Kasumi-1 (cell line): ENCODE data around the gene CCM2L.

Source experiments
- DNase-seq, 2 experiments: peaks; one replicate each; lab custom pipeline; 2025; lab: John Stamatoyannopoulos, UW

The CCM2L gene

DNA sequence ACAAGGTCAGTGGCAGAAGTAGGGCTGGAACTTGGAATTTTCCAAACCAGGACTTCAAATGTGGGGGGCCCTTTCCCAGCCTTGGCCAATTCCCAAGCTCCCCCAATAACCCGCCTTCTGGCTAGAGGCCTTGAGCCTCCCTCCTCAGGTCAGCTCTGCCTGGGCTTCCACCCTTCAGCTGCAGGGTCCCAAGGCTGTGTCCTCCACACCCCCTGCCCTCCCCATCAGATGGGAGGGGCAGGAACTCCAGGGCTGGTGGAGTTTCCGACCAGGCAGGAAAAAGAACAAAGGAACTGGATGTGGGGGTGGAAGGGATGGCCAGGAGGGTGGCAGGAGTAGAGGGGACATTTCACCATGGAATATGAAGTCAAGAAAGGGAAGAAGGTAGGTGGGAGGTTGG lies at the start of gene CCM2L:
CCM2L (plus strand) TSS at position 338 of the 400 bp plus-strand sequence; CDS start at position 355, 17 bp downstream.
- DNase-seq: no peak

DNA sequence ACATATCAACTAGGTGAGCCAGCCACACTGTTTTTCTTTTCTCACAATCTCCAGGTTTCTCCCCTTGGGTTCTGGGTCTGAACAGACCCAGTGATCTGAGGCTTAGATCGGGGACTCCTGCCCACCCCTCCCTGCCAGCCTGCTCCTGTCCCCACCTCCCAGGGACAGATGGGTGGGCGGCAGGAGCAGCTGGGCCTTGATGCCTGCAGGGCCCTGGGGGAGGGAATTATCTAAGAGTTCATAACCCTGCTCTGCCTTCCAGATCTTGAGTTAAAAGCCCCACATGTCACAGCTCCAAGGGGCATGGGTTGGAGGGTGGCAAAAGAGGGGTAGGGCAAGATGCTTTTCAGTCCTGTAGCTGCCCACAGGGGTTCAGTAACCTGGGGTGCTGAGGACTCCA lies 47.5 kb upstream of the CCM2L start:
- DNase-seq: no peak

DNA sequence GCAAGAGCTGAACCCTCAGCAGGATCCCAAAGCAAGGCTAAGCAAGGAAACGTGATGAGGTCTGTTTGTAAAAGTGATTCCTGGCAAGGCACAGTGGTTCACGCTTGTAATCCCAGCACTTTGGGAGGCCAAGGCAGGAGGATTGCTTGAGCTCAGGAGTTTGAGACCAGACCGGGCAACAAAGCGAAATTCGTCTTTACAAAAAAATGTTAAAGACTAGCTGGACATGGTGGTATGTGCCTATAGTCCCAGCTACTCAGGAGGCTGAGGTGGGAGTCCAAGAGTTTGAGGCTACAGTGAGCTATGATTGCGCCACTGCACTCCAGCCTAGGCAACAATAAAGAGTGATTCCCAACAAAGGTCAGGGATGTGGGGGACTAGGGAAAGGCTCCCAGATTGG lies 46.3 kb upstream of the CCM2L start:
- no peak for DNase-seq

DNA sequence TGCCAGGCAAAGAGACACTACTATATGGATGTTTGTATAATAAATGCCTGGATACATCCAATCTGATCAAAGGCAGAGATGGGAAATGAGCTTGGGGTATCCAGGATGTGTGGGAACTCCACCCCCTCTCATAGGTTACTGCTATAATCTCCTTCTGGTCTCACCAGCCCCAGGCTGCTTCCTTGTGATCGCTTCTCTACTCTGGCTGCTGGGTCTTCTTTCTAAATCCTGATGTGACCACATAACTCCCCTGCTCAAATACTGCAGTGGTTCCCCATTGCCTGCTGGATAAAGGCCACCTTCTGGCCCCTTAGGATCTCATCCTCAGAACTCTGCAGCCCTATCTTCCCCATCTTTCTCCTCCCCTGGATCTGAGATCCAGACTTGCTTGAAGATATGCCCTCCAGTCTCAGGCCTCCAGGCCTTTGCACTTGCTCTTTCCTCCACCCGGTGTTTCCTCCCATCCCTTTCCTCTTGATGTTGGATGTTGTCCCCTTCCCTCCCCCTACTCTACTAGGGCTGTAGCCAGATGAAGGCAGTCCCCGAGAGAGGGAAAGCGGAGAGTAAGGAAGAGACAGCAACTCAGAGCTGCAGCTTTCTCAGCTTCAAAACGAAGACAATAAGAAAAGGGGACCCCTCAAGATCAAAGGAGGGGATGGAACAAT lies 43.1 kb upstream of the CCM2L start:
- no peak for DNase-seq

DNA sequence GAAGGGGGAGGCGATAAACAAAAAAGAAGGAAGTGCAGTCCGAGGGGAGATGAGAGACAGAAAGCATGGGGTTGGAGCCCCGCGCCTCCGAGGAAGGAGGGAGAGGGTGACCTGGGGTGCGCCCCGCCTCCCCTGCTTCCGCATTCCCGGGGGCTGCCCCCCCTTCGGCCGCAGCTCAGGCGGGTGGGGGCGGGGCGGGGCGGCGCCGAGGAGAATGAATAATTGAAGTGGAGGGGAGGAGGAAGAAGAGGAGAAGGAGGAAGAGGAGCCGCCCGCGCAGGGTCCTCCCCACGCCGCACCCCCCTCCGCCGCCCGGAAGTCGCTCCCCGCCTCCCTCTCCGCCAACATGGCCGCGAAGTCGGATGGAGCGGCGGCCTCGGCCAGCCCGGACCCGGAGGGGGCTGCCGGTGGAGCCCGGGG lies 42.4 kb upstream of the CCM2L start, which contains the start of gene XKR7:
XKR7 (plus strand) TSS at position 322 of the 420 bp plus-strand sequence; CDS start at position 347, 25 bp downstream.
- peak; percentile 23 to 33 for DNase-seq

DNA sequence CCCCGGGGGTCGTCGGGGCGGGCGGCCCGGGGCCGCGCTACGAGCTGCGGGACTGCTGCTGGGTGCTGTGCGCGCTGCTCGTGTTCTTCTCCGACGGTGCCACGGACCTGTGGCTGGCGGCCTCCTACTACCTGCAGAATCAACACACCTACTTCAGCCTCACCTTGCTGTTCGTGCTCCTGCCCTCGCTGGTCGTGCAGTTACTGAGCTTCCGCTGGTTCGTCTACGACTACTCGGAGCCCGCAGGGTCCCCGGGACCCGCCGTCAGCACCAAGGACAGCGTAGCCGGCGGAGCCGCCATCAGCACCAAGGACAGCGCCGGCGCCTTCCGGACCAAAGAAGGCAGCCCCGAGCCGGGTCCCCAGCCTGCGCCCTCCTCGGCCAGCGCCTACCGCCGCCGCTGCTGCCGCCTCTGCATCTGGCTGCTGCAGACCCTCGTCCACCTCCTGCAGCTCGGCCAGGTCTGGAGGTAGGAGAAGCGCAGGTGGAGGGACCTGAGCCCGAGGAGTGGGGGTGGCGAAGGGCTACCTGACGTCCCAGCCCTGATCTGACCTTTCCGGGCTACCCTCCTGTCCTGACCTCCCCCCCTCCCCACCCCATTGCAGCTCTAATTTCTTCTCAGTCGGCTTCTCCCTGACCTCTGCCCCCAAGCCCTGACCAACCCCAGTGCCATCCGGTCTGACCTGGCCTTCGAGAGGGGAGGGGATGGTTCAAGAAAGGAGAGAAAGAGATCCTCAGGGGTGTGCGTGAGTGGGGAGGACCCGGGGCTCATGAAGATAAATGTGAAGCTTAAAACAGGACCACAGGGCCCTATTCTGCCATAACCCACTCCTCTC lies 41.7 kb upstream of the CCM2L start:
- DNase-seq: peak; percentile 64 to 68

DNA sequence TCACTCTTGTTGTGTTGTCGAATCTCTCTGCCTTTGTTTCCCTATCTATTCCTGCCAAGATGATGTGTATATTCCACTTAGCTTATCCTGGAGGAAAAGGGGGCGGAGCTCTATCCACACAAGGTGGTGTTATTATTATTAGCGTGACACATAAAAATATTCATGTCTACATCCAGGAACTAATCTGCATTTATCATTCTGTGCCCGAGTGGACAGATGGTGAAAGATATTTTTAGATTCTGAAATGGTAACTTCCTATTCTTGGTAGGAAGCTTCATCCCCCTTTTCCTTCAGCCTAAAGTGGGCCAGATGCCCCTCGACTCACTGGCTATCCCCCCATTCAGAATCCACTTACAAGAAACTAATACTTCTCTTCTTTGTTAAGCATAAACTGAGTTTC lies 40.2 kb upstream of the CCM2L start:
- no peak for DNase-seq

DNA sequence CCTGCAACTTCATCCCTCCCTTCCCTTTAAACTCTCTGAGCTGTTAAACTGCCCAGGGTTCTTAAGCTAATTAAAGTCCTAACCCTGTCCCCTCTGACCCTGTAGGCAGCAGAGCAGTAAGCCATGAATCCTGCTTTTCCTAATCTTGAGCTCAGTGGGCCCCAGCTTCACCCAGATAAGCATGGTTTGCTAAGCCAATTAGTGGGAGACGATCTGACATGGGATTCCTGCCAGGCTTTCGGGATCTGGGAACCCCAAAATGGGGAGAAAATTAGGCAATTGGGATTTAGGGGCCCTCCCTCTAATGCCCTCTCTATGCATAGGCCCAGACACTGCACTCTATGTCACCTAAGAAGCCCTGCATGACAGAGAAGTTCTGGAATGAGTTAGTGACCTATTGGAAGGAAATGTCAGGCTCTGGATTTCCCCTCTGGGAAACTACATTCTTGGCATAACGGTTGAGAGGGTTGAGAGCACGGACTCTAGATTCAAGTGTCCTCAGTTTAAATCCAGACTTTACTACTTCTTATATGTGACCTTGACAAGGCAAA lies 37.7 kb upstream of the CCM2L start:
- no peak for DNase-seq

DNA sequence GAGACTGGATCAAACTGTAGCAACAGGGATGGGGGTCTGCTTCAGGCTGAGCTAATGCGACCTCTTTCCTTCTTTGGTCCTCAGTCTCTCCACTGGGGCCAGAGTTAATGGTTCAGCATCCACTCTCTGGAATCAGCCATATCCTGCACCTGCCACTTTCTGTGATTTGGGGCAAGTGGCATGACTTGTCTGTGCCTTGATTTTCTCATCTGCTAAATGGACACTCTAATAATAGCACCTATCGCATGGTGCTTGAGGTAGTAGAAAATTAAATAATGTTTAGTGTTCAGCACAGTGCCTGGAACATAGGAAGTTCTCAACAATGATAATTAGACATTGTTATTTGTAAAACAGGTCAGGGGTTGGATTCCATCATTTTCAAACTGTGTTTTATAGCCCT lies 35.9 kb upstream of the CCM2L start:
- no peak for DNase-seq

DNA sequence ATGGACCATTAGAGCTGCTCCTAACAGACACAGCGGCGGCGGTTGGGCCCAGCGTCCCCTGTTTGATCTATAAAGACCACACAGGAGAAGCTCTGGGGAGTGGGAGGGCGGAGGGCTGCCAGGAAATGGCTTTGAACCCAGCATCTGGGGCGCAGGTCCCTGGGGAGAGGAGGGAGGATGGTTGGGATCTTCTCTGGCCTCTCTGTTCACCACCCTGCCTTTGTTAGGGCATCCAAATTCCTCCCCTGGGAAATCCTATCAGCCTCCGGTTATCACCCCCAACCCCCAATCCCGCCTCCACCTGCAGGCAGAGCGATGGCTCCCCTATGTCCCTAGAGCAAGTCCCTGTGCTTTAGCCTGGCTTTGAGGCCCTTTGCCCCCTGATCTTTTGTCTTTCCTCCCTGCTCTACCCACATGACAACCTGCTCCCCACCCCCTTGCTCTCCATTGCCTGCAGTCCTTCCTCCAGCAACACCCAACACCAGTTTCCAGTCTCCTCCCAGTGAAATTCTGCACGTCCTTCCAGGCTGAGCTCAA lies 35.2 kb upstream of the CCM2L start:
- no peak for DNase-seq

DNA sequence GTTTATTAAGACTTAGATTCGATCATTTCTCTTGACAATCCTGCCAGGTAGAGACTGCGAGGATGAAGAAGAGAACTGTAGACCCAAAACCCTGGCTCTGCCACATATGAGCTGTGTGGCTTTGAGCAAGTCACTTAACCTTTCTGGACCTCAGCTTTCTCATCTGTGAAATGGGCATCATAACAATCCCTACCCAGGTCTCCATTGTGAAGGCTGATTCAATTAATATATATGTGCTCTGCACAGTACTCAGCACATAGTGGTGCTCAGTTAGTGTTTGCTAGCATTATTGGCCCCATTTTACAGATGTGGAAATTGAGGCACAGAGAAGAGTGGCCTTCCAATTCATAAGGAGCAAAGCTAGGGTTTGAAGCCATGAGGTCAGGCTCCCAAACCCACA lies 34.4 kb upstream of the CCM2L start:
- no peak for DNase-seq

DNA sequence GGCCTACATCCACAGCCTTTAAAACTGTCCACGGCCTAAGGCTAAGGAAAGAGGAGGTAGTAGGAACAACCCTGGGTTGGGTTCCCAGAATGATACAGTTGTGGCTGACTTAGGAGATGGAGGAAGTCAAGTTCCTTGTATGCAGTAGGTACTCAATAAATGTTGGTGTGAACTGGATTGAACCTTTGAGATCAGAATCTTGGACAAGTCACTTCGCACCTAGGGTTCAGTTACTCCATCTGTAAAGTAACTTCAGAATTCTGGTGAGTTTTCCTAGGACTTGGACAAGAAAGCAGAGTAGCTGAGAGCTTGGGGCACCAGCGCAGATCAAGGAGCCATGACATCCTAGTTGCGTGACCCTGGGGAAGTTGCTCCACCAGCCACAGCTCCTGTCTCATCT lies 33.2 kb upstream of the CCM2L start:
- no peak for DNase-seq

DNA sequence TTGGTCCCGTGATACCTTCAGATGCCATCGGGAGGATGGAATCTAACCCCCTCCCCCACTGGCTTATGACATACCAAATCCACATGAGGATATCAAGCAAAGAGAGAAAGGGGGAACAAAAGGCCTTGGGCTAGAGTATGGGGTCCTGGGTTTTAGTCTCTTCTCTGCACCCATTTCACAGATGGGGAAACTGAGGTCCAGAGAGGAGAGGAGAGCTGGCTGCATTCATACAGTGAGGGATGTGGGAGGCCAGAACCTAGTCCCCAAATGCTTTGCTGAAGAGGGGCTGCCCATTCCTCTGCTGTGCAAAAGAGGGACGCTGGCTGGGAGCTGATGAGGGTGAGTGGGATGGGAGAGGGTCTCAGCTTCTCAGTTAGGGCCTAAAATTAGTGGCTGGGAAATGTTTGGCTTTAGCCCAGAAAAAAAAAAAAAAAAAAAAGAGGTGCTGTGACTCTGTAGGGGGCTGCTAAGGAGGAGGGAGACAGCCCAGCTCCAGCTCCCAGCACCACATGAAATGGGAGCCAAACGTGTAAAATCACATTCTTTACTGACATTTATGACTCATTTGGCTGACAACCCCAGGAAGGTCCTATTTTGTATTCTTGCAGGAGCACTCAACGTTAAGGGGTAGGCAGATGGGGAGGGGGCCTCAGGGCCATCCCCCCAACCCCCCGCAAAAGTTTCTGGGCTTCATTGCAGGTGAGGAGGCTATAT lies 30.4 kb upstream of the CCM2L start:
- DNase-seq: no peak

DNA sequence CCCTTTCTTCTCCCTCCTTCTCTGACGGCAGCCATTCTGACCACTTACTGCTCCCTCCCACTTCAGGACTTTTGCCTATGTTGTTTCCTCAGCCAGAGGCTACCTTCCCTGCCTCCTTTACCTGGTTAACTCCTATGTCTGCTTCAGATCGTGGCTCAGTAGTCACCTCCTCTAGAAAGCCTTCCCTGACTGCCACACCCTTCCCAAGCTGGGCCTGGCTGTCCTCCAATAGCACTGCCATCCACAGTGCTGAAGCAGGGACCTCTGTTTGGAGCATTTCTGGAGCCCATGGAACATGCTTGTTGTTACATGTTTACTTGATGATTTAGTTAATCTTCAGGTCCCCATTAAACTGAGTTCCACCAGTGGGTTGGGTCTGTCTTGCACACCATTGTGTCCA lies 28.5 kb upstream of the CCM2L start:
- no peak for DNase-seq

DNA sequence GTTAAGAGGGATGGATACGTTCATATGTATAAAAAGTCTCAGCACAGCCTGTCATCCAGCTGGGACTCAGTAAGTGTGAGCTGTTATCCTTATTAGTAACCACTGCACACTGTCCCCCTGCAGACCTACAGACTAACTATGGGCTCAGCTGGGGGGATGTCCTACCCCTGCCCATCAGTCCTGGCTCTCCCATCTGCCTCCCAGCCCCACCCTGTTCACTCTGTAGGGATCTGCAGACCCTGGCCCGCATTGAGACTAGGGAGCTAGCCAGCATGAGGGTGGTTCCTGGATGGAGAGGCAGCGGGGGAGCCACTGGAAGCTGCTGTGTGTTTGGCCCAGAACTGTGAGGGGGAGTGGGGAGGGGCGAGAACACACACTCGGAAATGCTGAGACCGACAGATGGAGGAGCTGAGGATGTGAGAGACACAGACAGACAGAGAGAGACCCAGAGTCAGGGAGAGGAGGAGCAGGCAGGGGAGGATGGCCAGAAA lies 25.2 kb upstream of the CCM2L start:
- DNase-seq: no peak

DNA sequence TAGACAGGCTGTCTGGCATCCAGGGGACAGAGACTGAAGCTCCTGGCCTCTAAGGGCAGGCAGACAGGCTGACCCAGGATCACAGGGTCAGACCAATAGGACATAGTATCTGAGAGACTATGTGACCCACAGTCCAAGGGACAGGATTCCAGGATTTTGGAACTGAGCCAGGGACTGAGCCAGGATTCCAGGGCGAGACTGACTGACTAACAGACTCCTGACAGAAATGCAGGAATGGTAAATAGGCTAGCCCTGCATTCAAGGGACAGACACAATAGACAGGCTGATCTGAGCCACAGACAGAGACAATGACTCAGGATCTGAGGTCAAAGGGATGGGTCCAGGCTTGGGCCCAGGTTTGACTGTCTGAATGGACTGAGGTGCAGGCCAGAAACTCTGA lies 22.5 kb upstream of the CCM2L start:
- no peak for DNase-seq

DNA sequence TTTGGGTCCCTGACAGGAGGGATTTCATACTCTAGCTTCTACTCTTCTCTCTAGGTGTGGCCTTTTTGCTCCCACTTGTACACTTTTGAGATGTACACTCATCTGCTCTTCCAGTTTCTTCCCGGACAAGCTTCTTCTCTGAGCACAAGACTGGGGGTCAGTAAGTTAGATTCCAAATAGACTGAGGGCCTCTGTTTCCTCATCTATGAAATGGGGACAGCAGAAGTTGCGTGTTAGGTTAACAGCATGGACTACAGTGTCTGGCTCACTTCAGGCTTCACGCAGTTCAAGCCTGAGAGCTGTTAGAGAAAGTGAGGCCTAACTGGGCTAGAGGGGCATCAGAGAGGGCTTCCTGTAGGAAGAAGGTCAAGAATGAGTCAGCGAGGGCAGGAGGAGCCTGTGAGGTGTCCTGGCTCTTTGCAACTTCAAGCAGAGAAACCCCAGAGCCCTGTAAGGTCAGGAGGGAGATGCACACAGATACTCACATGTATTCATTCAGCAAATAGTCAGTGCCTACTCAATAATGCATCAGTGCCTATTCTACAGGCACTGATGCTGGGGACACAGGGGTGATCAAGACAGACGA lies 21.7 kb upstream of the CCM2L start:
- no peak for DNase-seq

DNA sequence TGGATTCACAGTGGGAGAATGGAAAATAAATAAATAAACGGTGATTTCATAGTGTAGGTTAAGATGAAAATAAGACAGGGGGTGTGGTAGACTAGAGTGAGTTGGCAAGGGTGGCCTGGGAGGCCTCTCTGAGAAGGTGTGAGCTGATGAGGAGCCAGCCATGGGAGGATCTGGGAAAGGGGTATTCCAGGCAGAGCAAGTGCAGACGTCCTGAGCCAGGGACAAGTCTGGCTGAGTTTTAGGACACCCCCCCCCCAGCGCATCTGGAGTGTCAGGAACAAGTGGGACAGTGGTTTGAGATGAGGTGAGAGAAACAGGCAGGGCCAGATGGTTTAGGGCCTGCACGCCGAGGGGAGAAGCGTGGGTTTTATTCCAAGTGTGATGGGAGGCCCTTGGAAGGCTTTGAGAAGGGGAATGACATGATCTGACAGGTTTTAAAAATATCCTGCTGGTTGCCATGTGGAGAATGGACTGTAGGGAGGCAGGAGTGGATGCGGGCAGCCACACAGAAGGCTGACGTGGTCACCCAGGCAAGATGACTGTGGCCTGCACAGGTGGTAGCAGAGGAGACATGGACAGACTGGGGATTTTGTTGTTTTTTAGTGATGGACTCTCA lies 21.1 kb upstream of the CCM2L start:
- no peak for DNase-seq

DNA sequence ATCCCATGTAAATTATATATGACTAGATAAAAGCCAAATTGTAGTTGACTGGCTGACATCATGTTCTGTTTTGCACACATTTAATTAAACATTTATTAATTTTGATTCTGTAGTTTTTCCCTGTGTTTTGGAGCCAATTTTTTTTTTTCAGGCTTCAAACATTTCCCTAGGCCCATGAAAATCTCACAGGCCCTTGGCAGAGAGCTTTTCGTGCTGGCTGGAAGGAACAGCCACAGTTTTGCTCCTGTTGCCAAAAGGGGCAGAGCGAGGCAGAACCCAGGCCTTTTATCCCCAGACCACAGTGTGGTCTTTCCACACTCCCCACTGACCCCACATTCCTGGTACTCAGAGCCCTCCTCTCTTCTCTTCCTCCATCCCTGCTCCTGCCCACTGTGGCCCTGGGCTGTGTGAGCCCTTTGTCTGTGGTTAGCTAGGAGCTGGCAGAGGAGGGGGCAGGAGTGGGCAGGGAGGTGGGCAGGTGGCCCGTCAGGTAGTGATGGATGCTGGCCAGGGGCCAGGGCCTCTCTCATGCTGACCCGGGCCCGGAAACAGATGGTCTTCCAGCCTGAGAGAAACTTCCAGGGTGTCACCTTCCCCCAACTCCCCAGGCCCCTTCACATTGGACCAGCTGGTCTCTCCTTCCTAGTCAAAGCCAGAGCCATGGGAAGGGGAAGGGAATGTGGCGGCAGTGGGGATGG lies 19.4 kb upstream of the CCM2L start:
- DNase-seq: no peak

DNA sequence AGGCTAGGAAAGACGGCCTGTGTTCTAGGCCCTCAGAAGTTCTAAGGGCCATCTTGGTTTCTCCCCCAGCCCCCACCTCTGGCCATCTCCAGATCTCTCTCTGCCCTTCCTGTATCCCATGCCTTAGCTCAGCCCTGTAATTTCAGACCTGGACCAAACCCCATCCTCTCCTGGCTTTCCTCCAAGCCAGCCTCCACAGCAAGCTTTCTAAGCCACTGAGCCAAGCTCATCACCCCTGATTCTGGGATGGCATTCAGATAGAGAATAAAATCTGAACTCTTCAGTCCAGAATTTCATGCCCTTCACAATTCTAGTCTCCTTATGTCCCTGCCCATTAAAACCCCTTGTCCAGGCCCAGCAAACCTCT lies 18.9 kb upstream of the CCM2L start:
- DNase-seq: no peak

DNA sequence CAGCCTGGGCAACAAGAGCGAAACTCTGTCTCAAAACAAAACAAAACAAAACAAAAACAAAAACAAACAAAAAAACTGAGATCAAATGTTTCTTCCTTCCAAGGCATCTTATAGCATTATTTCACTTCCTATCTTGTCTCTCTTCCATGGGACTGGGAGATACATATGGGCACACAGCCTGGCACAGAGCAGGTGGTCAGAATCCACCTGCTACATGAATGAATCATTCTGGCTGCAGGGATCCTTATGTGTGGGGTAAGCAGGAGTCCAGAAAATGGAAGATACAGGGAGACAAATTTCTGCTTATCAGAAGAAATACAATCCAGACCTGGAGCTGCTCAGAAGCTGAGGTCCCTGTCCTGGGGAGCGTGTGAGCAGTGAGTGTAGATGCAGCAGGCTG lies 18.2 kb upstream of the CCM2L start:
- no peak for DNase-seq
